Activated CD8-positive, alpha-beta memory T cell treated with anti-CD3 and anti-CD28 coated beads, Interleukin-2, amount 50 U/mL, for 1 hour (primary cell): ENCODE results near the gene UBE2J2.

Source experiments
- DNase-seq: peaks from one replicate; pipeline ENCODE4 v3.0.0-alpha.2; 2020; ENCODE audit errors: extremely low read depth

Gene UBE2J2

GRCh38 chr1:1226566-1227362 lies 46.9 kb downstream of the UBE2J2 start:
- no peak for DNase-seq

- DNase-seq: no peak
Measured at GRCh38 chr1:1225913-1226312, 47.7 kb downstream of the UBE2J2 start.

- no peak for DNase-seq
Measured at GRCh38 chr1:1225238-1225845, 48.3 kb downstream of the UBE2J2 start.

GRCh38 chr1:1223891-1224290 lies 49.8 kb downstream of the UBE2J2 start:
- no peak for DNase-seq

- no peak for DNase-seq
Measured at GRCh38 chr1:1223321-1223720, 50.3 kb downstream of the UBE2J2 start.

- DNase-seq: no peak
Measured at GRCh38 chr1:1222575-1223225, 51.0 kb downstream of the UBE2J2 start.

- DNase-seq: no peak
Measured at GRCh38 chr1:1221887-1222574, 51.6 kb downstream of the UBE2J2 start.

GRCh38 chr1:1220197-1220596 lies 53.5 kb downstream of the UBE2J2 start:
- no peak for DNase-seq

- DNase-seq: no peak
Measured at GRCh38 chr1:1219341-1219740, 54.3 kb downstream of the UBE2J2 start.

- DNase-seq: no peak
Measured at GRCh38 chr1:1218524-1219200, 55.0 kb downstream of the UBE2J2 start.

GRCh38 chr1:1217621-1218523 lies 55.8 kb downstream of the UBE2J2 start:
- DNase-seq: no peak

- DNase-seq: no peak
Measured at GRCh38 chr1:1216770-1217620, 56.7 kb downstream of the UBE2J2 start.

- no peak for DNase-seq
Measured at GRCh38 chr1:1215881-1216605, 57.6 kb downstream of the UBE2J2 start.

- no peak for DNase-seq
Measured at GRCh38 chr1:1215080-1215676, 58.5 kb downstream of the UBE2J2 start.

- DNase-seq: no peak
Measured at GRCh38 chr1:1213345-1214265, 60.0 kb downstream of the UBE2J2 start, which contains the start of gene TNFRSF4. TNFRSF4 (minus strand) TSS chr1:1214153; CDS start chr1:1214127, 26 bp downstream.

- no peak for DNase-seq
Measured at GRCh38 chr1:1212780-1213344, 60.8 kb downstream of the UBE2J2 start.
